HL-60 (cell line): Measurements from ENCODE around the gene RSPO1.

ENCODE experiments used
- DNase-seq, 2 experiments: peaks; one replicate each; pipeline ENCODE4 v3.0.0-alpha.2; 2010 to 2020; ENCODE audit warnings: low read depth in 1 of 2, low spot score in 1 of 2
- H3K27ac ChIP-seq: fragments of 250-450 bp; sonication (Bioruptor Pico); replicated peaks from 2 replicates; pipeline ENCODE4 v1.5.1; 2020; ENCODE audit warnings: mild to moderate bottlenecking, moderate library complexity
- H3K27me3 ChIP-seq: fragments of 250-450 bp; sonication (Bioruptor Pico); 2 replicates; pipeline ENCODE4 v1.5.1; 2021; ENCODE audit warnings: mild to moderate bottlenecking, moderate library complexity; ENCODE audit not compliant: insufficient read depth, poor library complexity, severe bottlenecking
- H3K4me3 ChIP-seq: replicated peaks from 2 replicates; pipeline ENCODE4 v1.5.1; 2011; ENCODE audit warnings: mild to moderate bottlenecking, control low read depth, low read length; ENCODE audit not compliant: insufficient read depth
- GABPA ChIP-seq: IDR thresholded peaks from 2 replicates; pipeline ENCODE4 v1.6.1; 2012; ENCODE audit warnings: low read depth
- POLR2AphosphoS5 ChIP-seq: IDR thresholded peaks from 2 replicates; pipeline ENCODE4 v1.6.1; 2012; ENCODE audit warnings: low read depth
- SPI1 ChIP-seq: IDR thresholded peaks from 2 replicates; pipeline ENCODE4 v1.6.1; 2012; ENCODE audit warnings: low read depth, mild to moderate bottlenecking, borderline replicate concordance
- TF ChIP-seq, protein P1 (sequence below): IDR thresholded peaks from one replicate; pipeline ENCODE4 v1.5.1; 2011; ENCODE audit warnings: low read length, control low read depth, inconsistent platforms; ENCODE audit not compliant: insufficient read depth
- TF ChIP-seq, protein P2 (sequence below): IDR thresholded peaks from 2 replicates; pipeline ENCODE4 v1.6.1; 2012; ENCODE audit warnings: low read depth; ENCODE audit not compliant: insufficient replicate concordance

The RSPO1 gene

DNA sequence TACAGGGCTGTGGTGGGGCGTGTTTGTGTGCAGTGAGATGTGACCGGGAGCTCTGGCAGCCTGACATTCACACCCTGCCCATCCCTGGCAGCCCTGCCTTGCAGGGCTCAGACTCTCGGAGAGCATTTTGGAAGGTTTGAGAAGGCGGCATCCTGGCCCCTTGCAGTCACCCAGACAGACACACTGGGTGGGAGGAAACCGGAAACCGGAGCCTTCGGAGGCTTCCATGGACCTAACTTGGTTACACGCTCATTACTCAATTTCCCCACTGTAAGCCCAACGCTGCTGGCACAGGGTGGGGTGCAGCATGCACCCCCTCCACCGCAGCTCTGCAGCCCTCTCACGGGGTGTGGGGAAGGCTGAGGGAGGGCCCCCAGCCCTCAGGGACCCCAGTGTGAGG, 22.2 kb upstream of the RSPO1 start:
- Histone ChIP-seq H3K27me3 (no peaks in the 10 kb centered on the region), H3K27ac (no peak overlapping the region), H3K4me3 (no peak overlapping the region)
- DNase-seq: no peak
- no peak for TF ChIP-seq GABPA

DNA sequence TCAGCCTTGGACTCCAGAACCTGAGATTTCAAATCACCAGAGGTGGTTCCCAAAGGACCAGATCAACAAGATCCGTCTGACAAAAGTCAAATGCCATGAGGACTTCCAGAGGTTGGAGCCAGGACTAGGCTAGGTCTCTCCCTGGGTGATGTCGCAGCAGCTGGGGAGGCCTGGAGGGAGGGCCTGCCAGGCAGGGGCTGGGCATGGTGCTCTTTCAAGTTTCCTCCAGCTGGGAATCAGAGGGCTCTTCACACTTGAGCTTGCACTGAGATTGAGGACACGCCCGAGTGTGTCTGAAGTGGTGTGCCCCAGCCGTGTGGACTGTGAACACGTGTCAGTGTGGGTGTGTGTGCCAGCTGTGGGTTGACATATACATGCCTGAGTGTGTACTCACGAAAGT, 21.3 kb upstream of the RSPO1 start:
- no peak overlapping the region for H3K27ac ChIP-seq
- TF ChIP-seq POLR2AphosphoS5 (no peak), GABPA (no peak), SPI1 (no peak)
- TF ChIP-seq, protein P1, sequence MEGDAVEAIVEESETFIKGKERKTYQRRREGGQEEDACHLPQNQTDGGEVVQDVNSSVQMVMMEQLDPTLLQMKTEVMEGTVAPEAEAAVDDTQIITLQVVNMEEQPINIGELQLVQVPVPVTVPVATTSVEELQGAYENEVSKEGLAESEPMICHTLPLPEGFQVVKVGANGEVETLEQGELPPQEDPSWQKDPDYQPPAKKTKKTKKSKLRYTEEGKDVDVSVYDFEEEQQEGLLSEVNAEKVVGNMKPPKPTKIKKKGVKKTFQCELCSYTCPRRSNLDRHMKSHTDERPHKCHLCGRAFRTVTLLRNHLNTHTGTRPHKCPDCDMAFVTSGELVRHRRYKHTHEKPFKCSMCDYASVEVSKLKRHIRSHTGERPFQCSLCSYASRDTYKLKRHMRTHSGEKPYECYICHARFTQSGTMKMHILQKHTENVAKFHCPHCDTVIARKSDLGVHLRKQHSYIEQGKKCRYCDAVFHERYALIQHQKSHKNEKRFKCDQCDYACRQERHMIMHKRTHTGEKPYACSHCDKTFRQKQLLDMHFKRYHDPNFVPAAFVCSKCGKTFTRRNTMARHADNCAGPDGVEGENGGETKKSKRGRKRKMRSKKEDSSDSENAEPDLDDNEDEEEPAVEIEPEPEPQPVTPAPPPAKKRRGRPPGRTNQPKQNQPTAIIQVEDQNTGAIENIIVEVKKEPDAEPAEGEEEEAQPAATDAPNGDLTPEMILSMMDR: no peak
- TF ChIP-seq, protein P2, sequence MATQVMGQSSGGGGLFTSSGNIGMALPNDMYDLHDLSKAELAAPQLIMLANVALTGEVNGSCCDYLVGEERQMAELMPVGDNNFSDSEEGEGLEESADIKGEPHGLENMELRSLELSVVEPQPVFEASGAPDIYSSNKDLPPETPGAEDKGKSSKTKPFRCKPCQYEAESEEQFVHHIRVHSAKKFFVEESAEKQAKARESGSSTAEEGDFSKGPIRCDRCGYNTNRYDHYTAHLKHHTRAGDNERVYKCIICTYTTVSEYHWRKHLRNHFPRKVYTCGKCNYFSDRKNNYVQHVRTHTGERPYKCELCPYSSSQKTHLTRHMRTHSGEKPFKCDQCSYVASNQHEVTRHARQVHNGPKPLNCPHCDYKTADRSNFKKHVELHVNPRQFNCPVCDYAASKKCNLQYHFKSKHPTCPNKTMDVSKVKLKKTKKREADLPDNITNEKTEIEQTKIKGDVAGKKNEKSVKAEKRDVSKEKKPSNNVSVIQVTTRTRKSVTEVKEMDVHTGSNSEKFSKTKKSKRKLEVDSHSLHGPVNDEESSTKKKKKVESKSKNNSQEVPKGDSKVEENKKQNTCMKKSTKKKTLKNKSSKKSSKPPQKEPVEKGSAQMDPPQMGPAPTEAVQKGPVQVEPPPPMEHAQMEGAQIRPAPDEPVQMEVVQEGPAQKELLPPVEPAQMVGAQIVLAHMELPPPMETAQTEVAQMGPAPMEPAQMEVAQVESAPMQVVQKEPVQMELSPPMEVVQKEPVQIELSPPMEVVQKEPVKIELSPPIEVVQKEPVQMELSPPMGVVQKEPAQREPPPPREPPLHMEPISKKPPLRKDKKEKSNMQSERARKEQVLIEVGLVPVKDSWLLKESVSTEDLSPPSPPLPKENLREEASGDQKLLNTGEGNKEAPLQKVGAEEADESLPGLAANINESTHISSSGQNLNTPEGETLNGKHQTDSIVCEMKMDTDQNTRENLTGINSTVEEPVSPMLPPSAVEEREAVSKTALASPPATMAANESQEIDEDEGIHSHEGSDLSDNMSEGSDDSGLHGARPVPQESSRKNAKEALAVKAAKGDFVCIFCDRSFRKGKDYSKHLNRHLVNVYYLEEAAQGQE: no peak
- no peak overlapping the region for H3K4me3 ChIP-seq
- H3K27me3 ChIP-seq: no peaks in the 10 kb centered on the region
- DNase-seq: no peak

DNA sequence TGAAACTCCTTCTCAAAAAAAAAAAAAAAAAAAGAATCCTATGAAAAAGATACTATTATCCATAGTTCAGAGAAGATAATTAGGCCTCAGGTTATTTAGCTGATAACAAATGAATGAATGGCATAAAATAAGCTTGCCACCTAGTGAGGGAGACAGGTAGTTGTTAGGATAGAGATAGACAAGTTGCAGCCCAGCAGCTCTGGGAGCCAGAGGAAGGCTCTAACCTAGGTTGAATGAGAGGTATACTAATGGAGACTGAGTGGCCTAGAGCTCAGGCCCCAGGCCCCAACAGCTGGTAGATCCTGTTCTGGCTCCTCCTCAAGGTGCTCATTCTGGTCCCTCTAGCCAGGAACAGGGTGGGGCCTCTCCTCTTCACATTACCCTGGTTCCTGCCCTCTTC, 20.6 kb upstream of the RSPO1 start:
- TF ChIP-seq GABPA: no peak
- TF ChIP-seq, protein P1: no peak
- TF ChIP-seq POLR2AphosphoS5: no peak
- TF ChIP-seq, protein P2: no peak
- TF ChIP-seq SPI1: no peak
- no peak for DNase-seq
- no peak overlapping the region for H3K27ac ChIP-seq
- no peaks in the 10 kb centered on the region for H3K27me3 ChIP-seq
- no peak overlapping the region for H3K4me3 ChIP-seq

DNA sequence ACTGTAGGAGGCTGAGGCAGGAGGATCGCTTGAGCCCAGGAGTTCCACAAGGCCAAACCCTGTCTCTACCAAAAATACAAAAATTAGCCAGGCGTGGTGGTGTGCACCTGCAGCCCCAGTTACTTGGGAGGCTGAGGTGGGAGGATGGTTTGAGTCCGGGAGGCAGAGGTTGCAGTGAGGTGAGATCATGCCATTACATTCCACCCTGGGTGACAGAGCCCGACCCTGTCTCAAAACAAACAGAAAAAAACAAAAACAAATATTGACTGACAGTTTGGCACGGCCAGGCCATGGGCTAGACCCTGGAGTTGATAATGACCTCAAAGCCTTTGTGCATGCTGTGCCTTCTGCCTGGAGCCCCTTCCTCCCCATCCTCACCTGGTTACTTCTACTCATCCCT, 19.2 kb upstream of the RSPO1 start:
- TF ChIP-seq POLR2AphosphoS5 (no peak), GABPA (no peak), SPI1 (no peak)
- TF ChIP-seq, protein P2: no peak
- TF ChIP-seq, protein P1: no peak
- no peak for DNase-seq
- Histone ChIP-seq H3K4me3 (no peak overlapping the region), H3K27me3 (no peaks in the 10 kb centered on the region), H3K27ac (no peak overlapping the region)
